Measurements from ENCODE around the gene DNAI2. TPM values are rescaled to one million over a fixed set of nuclear protein-coding genes. Genes with fewer than 3 reads are reported as not detected.

DNAI2 gene
- polyA plus RNA-seq, 1 donor from 2014 or later = not detected

- Histone ChIP-seq H2AFZ (ENCODE audit: low read depth, low read length) (no peak overlapping the region), H3K36me3 (ENCODE audit: insufficient read depth, low read length) (no peaks in the 10 kb centered on the region), H4K20me1 (ENCODE audit: insufficient read depth) (no peaks in the 10 kb centered on the region), H3K9me2 (ENCODE audit: insufficient read depth, low read length) (no peaks in the 10 kb centered on the region), H3K27me3 (ENCODE audit: insufficient read depth, low read depth, low read length) (no peaks in the 10 kb centered on the region), H3K27ac (ENCODE audit: low read length) (no peak overlapping the region), H3K9me3 (ENCODE audit: low read length) (no peaks in the 10 kb centered on the region), H3K79me2 (replicated peaks; ENCODE audit: insufficient read depth, low read length) (no peaks in the 10 kb centered on the region), H3K4me3 (ENCODE audit: low read length) (no peak overlapping the region), H3K9ac (ENCODE audit: low read length) (no peak overlapping the region), H3F3A (ENCODE audit: insufficient read depth, low read length, poor library complexity, severe bottlenecking) (no peaks in the 10 kb centered on the region), H3K4me2 (ENCODE audit: low read length) (no peak overlapping the region)
- no peak for TF ChIP-seq POLR2AphosphoS5 (IDR thresholded peaks at IDR 0.05)
- no peak for TF ChIP-seq EZH2 (IDR thresholded peaks at IDR 0.05; ENCODE audit: borderline replicate concordance, insufficient read depth, low read length, poor library complexity, severe bottlenecking)
- TF ChIP-seq RAD21 (conservative IDR thresholded peaks at IDR 0.05) = no peak
- no peak for TF ChIP-seq TAF1 (IDR thresholded peaks at IDR 0.05; ENCODE audit: low read depth)
- TF ChIP-seq CTCF (IDR thresholded peaks at IDR 0.05; ENCODE audit: poor library complexity, severe bottlenecking) = no peak
Observed at GRCh38 chr17:74318391-74318790, 44.4 kb downstream of the DNAI2 start.

DNA sequence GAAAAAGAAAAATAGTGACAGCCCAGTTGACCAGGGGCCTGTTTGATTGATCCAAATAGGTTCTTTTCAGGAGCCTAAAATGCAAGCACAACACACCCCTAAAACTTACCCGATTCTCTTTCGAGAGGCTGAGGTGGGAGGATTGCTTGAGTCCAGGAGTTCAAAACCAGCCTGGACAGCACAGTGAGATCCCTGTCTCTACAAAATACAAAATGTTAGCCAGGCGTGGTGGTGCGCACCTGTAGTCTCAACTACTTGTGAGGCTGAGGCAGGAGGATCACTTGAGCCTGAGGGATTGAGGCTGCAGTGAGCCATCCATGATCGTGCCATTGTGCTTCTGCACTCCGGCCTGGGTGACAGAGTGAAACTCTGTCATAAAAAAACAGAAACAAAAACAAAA is 50.5 kb downstream of the DNAI2 start:
- Histone ChIP-seq H2AFZ (ENCODE audit: low read depth, low read length) (no peak overlapping the region), H3K9me3 (ENCODE audit: low read length) (no peaks in the 10 kb centered on the region), H3K27me3 (ENCODE audit: insufficient read depth, low read depth, low read length) (peaks cover 34% of the 10 kb centered on the region), H3K9ac (ENCODE audit: low read length) (no peak overlapping the region), H4K20me1 (ENCODE audit: insufficient read depth) (no peaks in the 10 kb centered on the region), H3K27ac (ENCODE audit: low read length) (no peak overlapping the region), H3K36me3 (ENCODE audit: insufficient read depth, low read length) (no peaks in the 10 kb centered on the region), H3K79me2 (replicated peaks; ENCODE audit: insufficient read depth, low read length) (no peaks in the 10 kb centered on the region), H3K4me2 (ENCODE audit: low read length) (no peak overlapping the region), H3K4me3 (ENCODE audit: low read length) (no peak overlapping the region), H3F3A (ENCODE audit: insufficient read depth, low read length, poor library complexity, severe bottlenecking) (no peaks in the 10 kb centered on the region), H3K9me2 (ENCODE audit: insufficient read depth, low read length) (no peaks in the 10 kb centered on the region)
- TF ChIP-seq MXI1 (conservative IDR thresholded peaks at IDR 0.05; ENCODE audit: poor library complexity, severe bottlenecking) (no peak), SMC3 (conservative IDR thresholded peaks at IDR 0.05; ENCODE audit: poor library complexity) (no peak), EZH2 (IDR thresholded peaks at IDR 0.05; ENCODE audit: borderline replicate concordance, insufficient read depth, low read length, poor library complexity, severe bottlenecking) (no peak), RAD21 (conservative IDR thresholded peaks at IDR 0.05) (no peak), CTCF (IDR thresholded peaks at IDR 0.05; ENCODE audit: poor library complexity, severe bottlenecking) (no peak), EP300 (conservative IDR thresholded peaks at IDR 0.05; ENCODE audit: poor library complexity, severe bottlenecking) (no peak), POLR2AphosphoS5 (IDR thresholded peaks at IDR 0.05) (no peak), TAF1 (IDR thresholded peaks at IDR 0.05; ENCODE audit: low read depth) (no peak)
- TF ChIP-seq, protein P1, sequence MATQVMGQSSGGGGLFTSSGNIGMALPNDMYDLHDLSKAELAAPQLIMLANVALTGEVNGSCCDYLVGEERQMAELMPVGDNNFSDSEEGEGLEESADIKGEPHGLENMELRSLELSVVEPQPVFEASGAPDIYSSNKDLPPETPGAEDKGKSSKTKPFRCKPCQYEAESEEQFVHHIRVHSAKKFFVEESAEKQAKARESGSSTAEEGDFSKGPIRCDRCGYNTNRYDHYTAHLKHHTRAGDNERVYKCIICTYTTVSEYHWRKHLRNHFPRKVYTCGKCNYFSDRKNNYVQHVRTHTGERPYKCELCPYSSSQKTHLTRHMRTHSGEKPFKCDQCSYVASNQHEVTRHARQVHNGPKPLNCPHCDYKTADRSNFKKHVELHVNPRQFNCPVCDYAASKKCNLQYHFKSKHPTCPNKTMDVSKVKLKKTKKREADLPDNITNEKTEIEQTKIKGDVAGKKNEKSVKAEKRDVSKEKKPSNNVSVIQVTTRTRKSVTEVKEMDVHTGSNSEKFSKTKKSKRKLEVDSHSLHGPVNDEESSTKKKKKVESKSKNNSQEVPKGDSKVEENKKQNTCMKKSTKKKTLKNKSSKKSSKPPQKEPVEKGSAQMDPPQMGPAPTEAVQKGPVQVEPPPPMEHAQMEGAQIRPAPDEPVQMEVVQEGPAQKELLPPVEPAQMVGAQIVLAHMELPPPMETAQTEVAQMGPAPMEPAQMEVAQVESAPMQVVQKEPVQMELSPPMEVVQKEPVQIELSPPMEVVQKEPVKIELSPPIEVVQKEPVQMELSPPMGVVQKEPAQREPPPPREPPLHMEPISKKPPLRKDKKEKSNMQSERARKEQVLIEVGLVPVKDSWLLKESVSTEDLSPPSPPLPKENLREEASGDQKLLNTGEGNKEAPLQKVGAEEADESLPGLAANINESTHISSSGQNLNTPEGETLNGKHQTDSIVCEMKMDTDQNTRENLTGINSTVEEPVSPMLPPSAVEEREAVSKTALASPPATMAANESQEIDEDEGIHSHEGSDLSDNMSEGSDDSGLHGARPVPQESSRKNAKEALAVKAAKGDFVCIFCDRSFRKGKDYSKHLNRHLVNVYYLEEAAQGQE (IDR thresholded peaks at IDR 0.05; ENCODE audit: borderline replicate concordance) = no peak

All from neural cell (in vitro differentiated cells).